Osteoblast (primary cell): ENCODE measurements around the gene CMSS1. TPM values are rescaled to one million over a fixed set of nuclear protein-coding genes. Genes with fewer than 3 reads are reported as not detected.

Experiments
- DNase-seq: peaks from one replicate; pipeline ENCODE4 v3.0.0; 2011; ENCODE audit warnings: low spot score, mixed read lengths; ENCODE audit not compliant: insufficient read length; ENCODE audit errors: missing footprints
- H2AFZ ChIP-seq: 2 replicates; pipeline ENCODE4 v1.6.0; 2011; ENCODE audit warnings: mild to moderate bottlenecking, low read length
- H3K27ac ChIP-seq: 2 replicates; pipeline ENCODE4 v1.5.1; 2011; ENCODE audit warnings: mild to moderate bottlenecking, low read depth, low read length, moderate library complexity
- H3K27me3 ChIP-seq: 2 replicates; pipeline ENCODE4 v1.6.0; 2012; ENCODE audit warnings: mild to moderate bottlenecking, control low read depth, inconsistent platforms, low read length, moderate library complexity; ENCODE audit not compliant: insufficient read depth
- H3K36me3 ChIP-seq: 2 replicates; pipeline ENCODE4 v1.5.1; 2011; ENCODE audit warnings: mild to moderate bottlenecking, low read length, control low read depth, moderate library complexity; ENCODE audit not compliant: insufficient read depth
- H3K4me1 ChIP-seq: 2 replicates; pipeline ENCODE4 v1.5.1; 2011; ENCODE audit warnings: mild to moderate bottlenecking, low read length, control low read depth, moderate library complexity; ENCODE audit not compliant: insufficient read depth
- H3K4me2 ChIP-seq: 2 replicates; pipeline ENCODE4 v1.6.0; 2011; ENCODE audit warnings: mild to moderate bottlenecking, low read length; ENCODE audit not compliant: insufficient read depth
- H3K4me3 ChIP-seq: fragments of 200-600 bp; sonication (generic); 3 replicates; pipeline ENCODE4 v1.5.1; 2012; ENCODE audit warnings: mild to moderate bottlenecking, low read length, inconsistent platforms; ENCODE audit not compliant: insufficient read depth
- H3K79me2 ChIP-seq: 2 replicates; pipeline ENCODE4 v1.6.0; 2012; ENCODE audit warnings: mild to moderate bottlenecking, low read length, control low read depth, inconsistent platforms; ENCODE audit not compliant: insufficient read depth
- H3K9me3 ChIP-seq: 2 replicates; pipeline ENCODE4 v1.5.1; 2011; ENCODE audit warnings: low read depth, low read length, control low read depth
- H4K20me1 ChIP-seq: 2 replicates; pipeline ENCODE4 v1.6.0; 2012; ENCODE audit warnings: mild to moderate bottlenecking, low read length, control low read depth; ENCODE audit not compliant: insufficient read depth
- CTCF ChIP-seq: IDR thresholded peaks from 2 replicates; pipeline ENCODE4 v1.5.1; 2011; ENCODE audit warnings: mild to moderate bottlenecking, low read depth, low read length, moderate library complexity; ENCODE audit errors: extremely low read depth
- total RNA-seq: library from RNA; depleted of rRNA; stranded (reverse); fragments of >200 nt; gene quantifications from 2 replicates; pipeline ENCODE4 v1.2.3, GENCODE V29; 2012

CMSS1 gene
- total RNA-seq, 1 donor, result 15.9 TPM

GRCh38 chr3:100144255-100144866 is 326.7 kb downstream of the CMSS1 start:
- TF ChIP-seq CTCF, result no peak
- H3K27ac ChIP-seq, result no peak overlapping the region
- H3K36me3 ChIP-seq, result no peaks in the 10 kb centered on the region
- no peak overlapping the region for H2AFZ ChIP-seq
- no peaks in the 10 kb centered on the region for H3K27me3 ChIP-seq
- H3K9me3 ChIP-seq, result no peaks in the 10 kb centered on the region
- H4K20me1 ChIP-seq, result no peaks in the 10 kb centered on the region
- no peaks in the 10 kb centered on the region for H3K79me2 ChIP-seq
- H3K4me1 ChIP-seq, result no peaks in the 10 kb centered on the region
- H3K4me3 ChIP-seq, result no peak overlapping the region
- no peak overlapping the region for H3K4me2 ChIP-seq
- no peak for DNase-seq

GRCh38 chr3:100149130-100149529 is 331.5 kb downstream of the CMSS1 start:
- DNase-seq, result no peak
- Histone ChIP-seq H3K4me1 (peaks cover 2% of the 10 kb centered on the region), H2AFZ (no peak overlapping the region), H3K27me3 (no peaks in the 10 kb centered on the region), H3K4me2 (no peak overlapping the region), H3K9me3 (no peaks in the 10 kb centered on the region), H3K79me2 (no peaks in the 10 kb centered on the region), H4K20me1 (no peaks in the 10 kb centered on the region), H3K4me3 (no peak overlapping the region), H3K36me3 (no peaks in the 10 kb centered on the region), H3K27ac (no peak overlapping the region)
- TF ChIP-seq CTCF, result no peak

GRCh38 chr3:100149713-100150415 is 332.2 kb downstream of the CMSS1 start:
- H3K4me2 ChIP-seq, result no peak overlapping the region
- H3K36me3 ChIP-seq, result no peaks in the 10 kb centered on the region
- no peaks in the 10 kb centered on the region for H4K20me1 ChIP-seq
- no peak overlapping the region for H2AFZ ChIP-seq
- H3K27ac ChIP-seq, result peak overlapping the region; percentile 40
- no peaks in the 10 kb centered on the region for H3K79me2 ChIP-seq
- no peak overlapping the region for H3K4me3 ChIP-seq
- H3K4me1 ChIP-seq, result peaks cover 2% of the 10 kb centered on the region
- no peaks in the 10 kb centered on the region for H3K9me3 ChIP-seq
- TF ChIP-seq CTCF, result no peak
- no peaks in the 10 kb centered on the region for H3K27me3 ChIP-seq
- DNase-seq, result no peak

GRCh38 chr3:100150473-100150872 is 332.8 kb downstream of the CMSS1 start:
- Histone ChIP-seq H3K79me2 (no peaks in the 10 kb centered on the region), H3K4me2 (no peak overlapping the region), H3K27me3 (no peaks in the 10 kb centered on the region), H3K9me3 (no peaks in the 10 kb centered on the region), H3K4me1 (peaks cover 2% of the 10 kb centered on the region), H3K27ac (peak overlapping the region; percentile 40), H3K4me3 (no peak overlapping the region), H4K20me1 (no peaks in the 10 kb centered on the region), H2AFZ (no peak overlapping the region), H3K36me3 (no peaks in the 10 kb centered on the region)
- peak; percentile 67 for DNase-seq
- no peak for TF ChIP-seq CTCF
